Urothelium cell line (cell line): ENCODE results near the gene ADAMTS20.

Experiments used
- DNase-seq: peaks from one replicate; pipeline ENCODE4 v3.0.0; 2011; ENCODE audit warnings: low spot score, mixed read lengths
- FAIRE-seq: peaks from 2 replicates; lab custom pipeline; 2011; peaks lifted over from hg19 to GRCh38; lab: Jason Lieb, UNC

The ADAMTS20 gene

GRCh38 chr12:43482311-43483085 lies 69.5 kb downstream of the ADAMTS20 start:
- DNase-seq: no peak
- FAIRE-seq: no peak

GRCh38 chr12:43480591-43480990 lies 71.4 kb downstream of the ADAMTS20 start:
- FAIRE-seq: no peak
- DNase-seq: no peak

- DNase-seq (no peak), FAIRE-seq (no peak)
Observed at GRCh38 chr12:43462741-43463140, 89.3 kb downstream of the ADAMTS20 start.

GRCh38 chr12:43462080-43462479 lies 89.9 kb downstream of the ADAMTS20 start:
- no peak for DNase-seq
- no peak for FAIRE-seq

- DNase-seq: no peak
- no peak for FAIRE-seq
Observed at GRCh38 chr12:43459285-43459684, 92.7 kb downstream of the ADAMTS20 start.

GRCh38 chr12:43453761-43454160 lies 98.2 kb downstream of the ADAMTS20 start:
- FAIRE-seq (no peak), DNase-seq (no peak)

GRCh38 chr12:43444940-43445564 lies 107.0 kb downstream of the ADAMTS20 start:
- peak; percentile 12 for DNase-seq
- FAIRE-seq: no peak

GRCh38 chr12:43436597-43436996 lies 115.4 kb downstream of the ADAMTS20 start:
- FAIRE-seq: no peak

GRCh38 chr12:43434614-43435013 lies 117.4 kb downstream of the ADAMTS20 start:
- no peak for FAIRE-seq

More at GRCh38 chr12:43436597-43436996, 115.4 kb downstream of the ADAMTS20 start:
- DNase-seq: no peak

GRCh38 chr12:43428088-43428600 lies 123.9 kb downstream of the ADAMTS20 start:
- FAIRE-seq: no peak
- no peak for DNase-seq

More at GRCh38 chr12:43434614-43435013, 117.4 kb downstream of the ADAMTS20 start:
- DNase-seq: no peak

GRCh38 chr12:43425361-43425760 lies 126.6 kb downstream of the ADAMTS20 start:
- FAIRE-seq: no peak
- no peak for DNase-seq

GRCh38 chr12:43416981-43417380 lies 135.0 kb downstream of the ADAMTS20 start:
- no peak for FAIRE-seq
- no peak for DNase-seq

- FAIRE-seq (no peak), DNase-seq (no peak)
Observed at GRCh38 chr12:43407816-43408645, 144.0 kb downstream of the ADAMTS20 start.

- FAIRE-seq (no peak), DNase-seq (no peak)
Observed at GRCh38 chr12:43406801-43407200, 145.2 kb downstream of the ADAMTS20 start.

- no peak for DNase-seq
- no peak for FAIRE-seq
Observed at GRCh38 chr12:43402436-43402835, 149.6 kb downstream of the ADAMTS20 start.

- DNase-seq: no peak
- FAIRE-seq: no peak
Observed at GRCh38 chr12:43401096-43401495, 150.9 kb downstream of the ADAMTS20 start.

GRCh38 chr12:43396671-43397070 lies 155.3 kb downstream of the ADAMTS20 start:
- DNase-seq (no peak), FAIRE-seq (no peak)

GRCh38 chr12:43392116-43392515 lies 159.9 kb downstream of the ADAMTS20 start:
- DNase-seq: no peak
- FAIRE-seq: no peak

- no peak for FAIRE-seq
- DNase-seq: no peak
Observed at GRCh38 chr12:43381879-43382278, 170.1 kb downstream of the ADAMTS20 start.

GRCh38 chr12:43378448-43378847 lies 173.6 kb downstream of the ADAMTS20 start:
- FAIRE-seq: no peak

GRCh38 chr12:43370263-43370662 lies 181.7 kb downstream of the ADAMTS20 start:
- FAIRE-seq: peak; percentile 55
- peak; percentile 61 for DNase-seq

More at GRCh38 chr12:43378448-43378847, 173.6 kb downstream of the ADAMTS20 start:
- DNase-seq: no peak
